Lower leg skin (tissue), 3 donors: Measurements from ENCODE around the gene GMPR.
"Not testable (repeated sequence)": the region's sequence is repeated elsewhere in the genome, so short reads cannot be mapped to it uniquely, and the experiment has no call there.

Experiments used
- CTCF ChIP-seq, 3 donors: fragments of 450-650 bp; IDR thresholded peaks; one replicate each; pipeline ENCODE4 v1.5.1; 2016; ENCODE audit warnings: antibody characterized with exemption in 3 of 3, mild to moderate bottlenecking in 3 of 3, moderate library complexity in 2 of 3
- POLR2A ChIP-seq, 2 donors: fragments of 450-650 bp; IDR thresholded peaks; one replicate each; pipeline ENCODE4 v1.6.1; 2016 to 2017; ENCODE audit warnings: antibody characterized with exemption in 2 of 2, mild to moderate bottlenecking in 1 of 2, moderate library complexity in 1 of 2

GRCh38 chr6:16226117-16227047 lies 12.0 kb upstream of the GMPR start:
- not testable (repeated sequence) for TF ChIP-seq CTCF, POLR2A (IDR thresholded peaks at IDR 0.05)
